Progenitor cell of endocrine pancreas (in vitro differentiated cells): ENCODE data around the gene CLCNKB. TPM values are rescaled to one million over a fixed set of nuclear protein-coding genes. Genes with fewer than 3 reads are reported as not detected.

Experiments
- DNase-seq: peaks from one replicate; pipeline ENCODE4 v3.0.0; 2021; ENCODE audit warnings: low spot score; ENCODE audit not compliant: unreplicated experiment
- H3K27ac Mint-ChIP-seq: 2 replicates; pipeline ENCODE4 v1.8.0; 2021; ENCODE audit warnings: mild to moderate bottlenecking, moderate library complexity, mixed read lengths
- H3K27me3 Mint-ChIP-seq: 2 replicates; pipeline ENCODE4 v1.8.0; 2021; ENCODE audit warnings: mixed read lengths
- H3K36me3 Mint-ChIP-seq: 2 replicates; pipeline ENCODE4 v1.8.0; 2022; ENCODE audit warnings: mixed read lengths; ENCODE audit not compliant: insufficient read depth
- H3K4me1 Mint-ChIP-seq: 2 replicates; pipeline ENCODE4 v1.8.0; 2021; ENCODE audit warnings: low read depth, mixed read lengths
- H3K4me3 Mint-ChIP-seq: 2 replicates; pipeline ENCODE4 v1.8.0; 2021; ENCODE audit warnings: low read depth, mild to moderate bottlenecking, moderate library complexity, mixed read lengths
- H3K9me3 Mint-ChIP-seq: 2 replicates; pipeline ENCODE4 v1.8.0; 2021; ENCODE audit warnings: low read depth, mixed read lengths
- CTCF ChIP-seq: fragments of 200-600 bp; sonication (generic); IDR thresholded peaks from one replicate; pipeline ENCODE4 v1.5.0; 2021; ENCODE audit warnings: antibody characterized with exemption, mild to moderate bottlenecking; ENCODE audit not compliant: unreplicated experiment
- total RNA-seq: library from RNA; stranded (reverse); gene quantifications from 2 replicates; pipeline ENCODE4 v1.2.1, GENCODE V29; 2021

The CLCNKB gene
- total RNA-seq, 1 donor from 2014 or later, result 1.5 TPM

- no peak for TF ChIP-seq CTCF
- H3K4me1 Mint-ChIP-seq, result peaks cover 12% of the 10 kb centered on the region
- H3K27me3 Mint-ChIP-seq, result no peaks in the 10 kb centered on the region
- H3K9me3 Mint-ChIP-seq, result no peaks in the 10 kb centered on the region
- no peak overlapping the region for H3K4me3 Mint-ChIP-seq
- DNase-seq, result no peak
- no peak overlapping the region for H3K27ac Mint-ChIP-seq
- H3K36me3 Mint-ChIP-seq, result no peaks in the 10 kb centered on the region
Measured at GRCh38 chr1:16007671-16008341, 35.8 kb upstream of the CLCNKB start.

DNA sequence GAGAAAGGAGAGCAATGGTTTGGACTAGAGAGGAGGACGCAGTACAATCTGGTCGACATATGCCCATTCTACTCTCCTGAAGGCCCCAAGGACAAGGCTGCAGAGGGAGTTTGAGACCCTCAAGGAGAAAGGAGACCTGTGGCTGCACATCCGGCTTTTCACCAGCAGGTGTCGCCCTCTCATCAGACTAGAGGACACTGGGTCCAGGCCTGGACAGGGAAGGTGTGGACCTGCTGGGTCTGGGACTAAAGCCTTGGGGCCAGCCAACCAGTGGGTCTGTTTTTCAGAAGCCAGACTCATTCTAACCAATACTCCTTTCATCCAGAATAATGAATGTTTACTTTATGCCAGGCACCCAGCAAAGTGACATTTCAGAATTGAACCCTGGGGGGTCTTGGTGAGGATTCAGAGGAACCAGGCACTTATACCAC, 34.5 kb upstream of the CLCNKB start:
- Mint-ChIP-seq H3K27me3 (no peaks in the 10 kb centered on the region), H3K4me3 (no peak overlapping the region), H3K9me3 (no peaks in the 10 kb centered on the region), H3K4me1 (peaks cover 10% of the 10 kb centered on the region), H3K27ac (no peak overlapping the region), H3K36me3 (no peaks in the 10 kb centered on the region)
- TF ChIP-seq CTCF, result peak; percentile 97
- DNase-seq, result peak; percentile 86

DNA sequence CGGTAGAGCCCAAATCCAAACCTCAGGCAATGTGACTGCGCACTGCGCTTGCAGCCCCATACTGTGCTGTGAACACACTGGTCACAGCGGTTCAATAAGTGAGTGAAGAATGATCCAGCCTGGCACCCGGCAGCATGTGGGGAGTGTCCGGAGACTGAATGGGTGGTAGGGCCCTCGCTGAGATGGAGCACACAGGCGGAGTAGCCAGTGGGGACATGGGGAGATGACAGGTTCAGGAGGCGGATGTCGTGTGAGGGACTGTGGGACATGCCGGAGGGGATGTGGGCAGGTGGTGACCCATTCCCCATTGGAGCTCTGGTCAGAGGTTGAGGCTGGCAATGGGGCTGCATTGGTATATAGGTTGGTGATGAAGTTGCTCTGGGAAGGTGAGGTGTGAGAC, 33.9 kb upstream of the CLCNKB start:
- no peaks in the 10 kb centered on the region for H3K36me3 Mint-ChIP-seq
- no peaks in the 10 kb centered on the region for H3K27me3 Mint-ChIP-seq
- DNase-seq, result no peak
- H3K9me3 Mint-ChIP-seq, result no peaks in the 10 kb centered on the region
- no peak overlapping the region for H3K4me3 Mint-ChIP-seq
- TF ChIP-seq CTCF, result no peak
- no peak overlapping the region for H3K27ac Mint-ChIP-seq
- H3K4me1 Mint-ChIP-seq, result peaks cover 11% of the 10 kb centered on the region

DNA sequence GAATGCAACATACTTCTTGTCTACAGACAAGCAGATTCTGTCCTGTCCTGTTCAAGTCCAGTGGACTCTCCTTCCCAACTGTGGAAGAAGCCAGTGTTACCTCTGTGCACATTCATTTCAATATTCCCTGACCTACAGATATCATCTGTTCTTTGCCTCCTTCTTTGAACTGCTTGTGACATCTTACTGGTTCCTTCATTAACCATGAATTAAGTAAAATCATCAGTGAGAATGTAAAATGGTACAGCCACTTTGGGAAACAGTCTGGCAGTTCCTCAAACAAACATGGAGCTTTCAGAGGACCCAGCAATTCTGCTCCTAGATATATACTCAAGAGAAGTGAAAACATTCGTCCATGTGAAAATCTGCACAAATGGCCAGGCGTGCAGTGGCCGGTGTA, 32.7 kb upstream of the CLCNKB start:
- no peak for TF ChIP-seq CTCF
- peaks cover 11% of the 10 kb centered on the region for H3K4me1 Mint-ChIP-seq
- H3K36me3 Mint-ChIP-seq, result no peaks in the 10 kb centered on the region
- no peaks in the 10 kb centered on the region for H3K9me3 Mint-ChIP-seq
- H3K27me3 Mint-ChIP-seq, result no peaks in the 10 kb centered on the region
- DNase-seq, result no peak
- no peak overlapping the region for H3K4me3 Mint-ChIP-seq
- no peak overlapping the region for H3K27ac Mint-ChIP-seq

GRCh38 chr1:16011936-16012589, 31.5 kb upstream of the CLCNKB start:
- H3K4me3 Mint-ChIP-seq, result no peak overlapping the region
- H3K27me3 Mint-ChIP-seq, result no peaks in the 10 kb centered on the region

More at GRCh38 chr1:16011936-16012589, 31.5 kb upstream of the CLCNKB start:
- no peak for TF ChIP-seq CTCF
- Mint-ChIP-seq H3K27ac (peak overlapping the region; percentile 52), H3K4me1 (peaks cover 11% of the 10 kb centered on the region), H3K36me3 (no peaks in the 10 kb centered on the region), H3K9me3 (no peaks in the 10 kb centered on the region)
- no peak for DNase-seq
